GM19193 (cell line): Measurements from ENCODE around the gene ATP9A.

Source experiments
- POLR2A ChIP-seq: IDR thresholded peaks from 4 replicates; pipeline ENCODE4 v1.6.1; 2011; ENCODE audit not compliant: insufficient read depth, insufficient read length; ENCODE audit errors: extremely low read depth

The ATP9A gene

GRCh38 chr20:51720384-51720783, 47.8 kb downstream of the ATP9A start:
- TF ChIP-seq POLR2A = no peak

GRCh38 chr20:51715856-51716185, 52.4 kb downstream of the ATP9A start:
- no peak for TF ChIP-seq POLR2A

GRCh38 chr20:51715163-51715855, 52.9 kb downstream of the ATP9A start:
- no peak for TF ChIP-seq POLR2A

- no peak for TF ChIP-seq POLR2A
These were observed 55.0 kb downstream of the ATP9A start for GRCh38 chr20:51713213-51713598.

GRCh38 chr20:51712501-51713212, 55.5 kb downstream of the ATP9A start:
- no peak for TF ChIP-seq POLR2A

- TF ChIP-seq POLR2A = no peak
These were observed 56.8 kb downstream of the ATP9A start for GRCh38 chr20:51711426-51711825.

GRCh38 chr20:51710361-51710894, 57.8 kb downstream of the ATP9A start:
- TF ChIP-seq POLR2A = no peak

- no peak for TF ChIP-seq POLR2A
These were observed 62.8 kb downstream of the ATP9A start for GRCh38 chr20:51705400-51705799.

- TF ChIP-seq POLR2A = no peak
These were observed 64.5 kb downstream of the ATP9A start for GRCh38 chr20:51703400-51704287.

- TF ChIP-seq POLR2A = no peak
These were observed 65.6 kb downstream of the ATP9A start for GRCh38 chr20:51702556-51702955.

- TF ChIP-seq POLR2A = no peak
These were observed 67.3 kb downstream of the ATP9A start for GRCh38 chr20:51700809-51701285.

GRCh38 chr20:51698252-51698651, 69.9 kb downstream of the ATP9A start:
- TF ChIP-seq POLR2A = no peak

GRCh38 chr20:51697096-51697826, 70.9 kb downstream of the ATP9A start:
- no peak for TF ChIP-seq POLR2A

- TF ChIP-seq POLR2A = no peak
These were observed 71.7 kb downstream of the ATP9A start for GRCh38 chr20:51696304-51697071.
